Dermis microvascular lymphatic vessel endothelial cell (primary cell): ENCODE results near the gene SIX1. TPM values are rescaled to one million over a fixed set of nuclear protein-coding genes. Genes with fewer than 3 reads are reported as not detected.
A peak's percentile ranks its signal among the peaks of the same experiment; 100 is the strongest.

Experiments used
- DNase-seq, 2 donors: peaks; one replicate each; pipeline versions ENCODE4 v3.0.0 to v3.0.0-alpha.2; 2010; ENCODE audit warnings: low read depth in 2 of 2
- total RNA-seq: library from RNA; depleted of rRNA; stranded (reverse); fragments of >200 nt; gene quantifications from 2 replicates; pipeline ENCODE4 v1.2.1, GENCODE V29; 2014

The SIX1 gene
- total RNA-seq, 1 donor from 2014 or later = under 0.01 TPM

DNA sequence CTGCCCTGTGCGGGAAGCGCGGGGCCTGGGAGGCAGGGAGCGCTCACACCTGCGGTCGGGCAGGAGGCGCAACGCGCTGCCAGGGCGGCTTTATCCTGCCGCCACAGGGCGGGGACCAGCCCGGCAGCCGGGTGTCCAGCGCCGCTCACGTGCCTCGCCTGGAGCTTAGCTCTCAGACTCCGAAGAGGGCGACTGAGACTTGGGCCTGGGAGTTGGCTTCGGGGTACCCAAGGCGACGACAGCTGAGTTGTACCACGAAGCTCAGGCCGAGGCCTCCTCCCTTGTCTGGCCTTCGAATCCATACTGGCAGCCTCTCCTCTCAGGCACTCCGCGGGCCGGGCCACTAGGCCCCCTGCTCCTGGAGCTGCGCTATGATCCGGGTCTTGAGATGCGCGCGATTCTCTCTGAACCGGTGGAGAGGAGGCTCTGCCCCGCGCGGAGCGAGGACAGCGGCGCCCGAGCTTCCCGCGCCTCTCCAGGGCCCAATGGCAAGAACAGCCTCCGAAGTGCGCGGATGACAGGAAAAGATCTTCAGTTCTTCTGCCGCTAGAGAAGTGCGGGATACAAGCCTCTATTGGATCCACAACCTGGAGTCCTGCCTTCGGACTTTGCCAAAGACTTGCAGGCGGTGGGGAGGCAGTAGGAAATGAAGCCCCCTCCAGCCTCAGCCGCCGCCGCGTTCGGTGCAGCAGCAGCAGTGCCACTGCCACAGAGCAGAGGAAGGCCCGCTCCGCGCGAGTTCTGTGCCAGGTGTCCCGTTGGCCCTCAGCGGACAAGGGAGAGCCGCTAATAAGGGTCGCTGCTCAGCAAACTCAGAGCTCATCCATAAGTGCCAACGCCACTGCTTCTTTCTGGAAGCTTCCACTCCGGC is 6.8 kb downstream of the SIX1 start:
- DNase-seq = peak in 1 of 2 donors; percentile 43

GRCh38 chr14:60641742-60642269 is 7.5 kb downstream of the SIX1 start:
- DNase-seq = no peak

- no peak for DNase-seq
These were observed 8.2 kb downstream of the SIX1 start for GRCh38 chr14:60640859-60641741.

DNA sequence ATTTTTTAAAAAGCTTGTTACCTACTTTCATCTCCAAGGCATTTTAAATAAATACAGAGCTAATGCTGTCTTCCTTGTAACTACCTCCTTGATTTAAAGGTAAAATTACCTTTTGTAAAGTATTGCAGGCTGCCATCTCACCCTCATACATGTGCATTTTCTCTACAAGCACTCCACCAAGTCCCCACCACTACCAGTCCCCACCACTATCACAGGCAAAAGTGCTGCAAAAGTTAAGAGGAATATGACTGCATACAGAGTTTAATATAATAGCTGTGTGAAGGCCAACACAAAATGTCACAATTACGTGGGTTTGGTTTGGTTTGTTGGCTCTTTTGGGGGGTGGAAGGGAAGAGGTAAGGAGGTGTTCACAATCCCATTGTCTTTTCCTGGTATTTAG is 9.6 kb downstream of the SIX1 start:
- DNase-seq = no peak

- peak in 1 of 2 donors; percentile 35 for DNase-seq
These were observed 11.6 kb downstream of the SIX1 start for GRCh38 chr14:60637479-60638315.

DNA sequence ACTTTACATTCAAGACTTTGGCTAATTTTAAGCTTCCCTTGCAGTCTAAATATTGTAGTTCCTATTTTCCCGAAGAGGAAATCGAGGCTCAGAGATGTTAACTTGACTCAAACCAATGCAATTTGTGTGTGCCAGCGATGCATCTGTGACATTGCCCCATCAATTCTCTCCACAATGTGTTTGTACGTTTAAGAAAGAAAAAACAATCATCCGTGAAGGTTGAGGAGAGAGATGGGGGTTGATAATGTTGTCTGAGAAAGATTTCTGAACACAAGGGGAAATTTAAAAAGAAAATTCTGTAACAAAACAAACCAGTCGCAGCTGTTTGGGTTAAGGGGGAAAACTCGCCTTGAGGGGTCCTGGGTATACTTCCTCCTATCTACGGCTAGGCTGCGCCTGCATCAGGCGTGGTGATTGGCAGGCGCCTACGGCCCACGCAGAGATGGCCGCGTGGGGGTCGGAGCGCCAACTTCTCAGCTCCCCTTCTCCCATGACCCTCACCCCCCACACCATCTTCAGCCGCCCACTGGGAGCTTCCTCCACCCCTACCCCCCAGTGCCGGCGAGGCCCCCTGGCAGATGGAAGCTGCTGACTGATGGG is 12.3 kb downstream of the SIX1 start:
- DNase-seq = no peak

- no peak for DNase-seq
These were observed 15.1 kb downstream of the SIX1 start for GRCh38 chr14:60634153-60634552.

DNA sequence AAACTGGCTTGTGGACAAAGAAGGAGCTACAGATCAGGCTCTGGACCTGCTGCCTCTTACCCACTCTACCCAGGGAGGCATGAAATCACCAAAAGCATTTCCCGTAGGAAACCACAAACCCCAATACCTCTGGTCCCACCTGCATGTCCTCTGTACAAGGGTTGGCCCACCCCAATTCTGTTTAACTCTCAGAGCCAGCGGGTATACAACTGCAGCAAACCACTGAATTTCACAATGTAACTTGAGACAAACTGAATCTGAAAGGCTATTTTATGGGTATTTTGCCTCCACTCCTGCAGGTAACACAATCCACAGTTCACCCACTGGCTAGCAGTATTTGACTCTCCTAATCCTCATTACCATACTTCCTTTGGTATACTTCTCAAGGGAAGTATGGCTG is 16.5 kb downstream of the SIX1 start:
- no peak for DNase-seq

DNA sequence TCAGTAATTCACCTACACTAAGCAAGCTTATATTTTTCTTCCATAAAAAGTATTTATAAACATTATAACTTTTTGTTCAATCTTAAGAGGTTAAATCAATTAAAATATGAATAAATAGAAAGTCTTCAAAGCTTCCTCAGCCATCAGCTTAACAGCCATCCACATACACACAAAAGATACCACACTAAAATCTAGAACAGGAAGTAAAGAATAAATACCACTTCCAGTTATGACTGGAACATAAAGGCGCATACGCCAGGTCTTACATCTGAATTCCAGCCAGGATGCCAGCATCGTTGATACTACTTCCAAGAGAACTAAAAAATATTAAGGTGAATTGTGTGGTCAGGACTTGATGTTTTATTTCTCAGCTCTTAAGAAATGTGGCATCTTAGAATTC is 17.0 kb downstream of the SIX1 start:
- DNase-seq = no peak

- DNase-seq = no peak
These were observed 17.4 kb downstream of the SIX1 start for GRCh38 chr14:60631842-60632241.

DNA sequence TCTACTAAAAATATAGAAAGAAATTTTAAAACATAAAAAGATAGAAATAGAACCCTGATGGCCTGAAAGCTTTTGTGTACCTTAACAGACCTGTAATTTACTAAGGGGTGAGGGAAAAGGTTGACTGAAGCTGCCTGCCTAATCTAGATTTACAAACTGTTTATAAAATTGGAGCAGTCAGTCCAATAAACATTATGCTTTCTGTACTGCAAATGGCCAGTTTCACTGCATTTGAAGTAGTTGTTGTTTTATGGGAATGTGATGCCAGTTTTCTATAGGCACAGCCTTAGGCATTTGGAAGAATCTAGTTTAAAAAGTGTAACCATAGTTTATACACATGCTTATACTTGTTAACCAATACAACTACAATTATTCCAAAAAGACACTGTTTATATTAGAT is 19.1 kb downstream of the SIX1 start:
- no peak for DNase-seq

DNA sequence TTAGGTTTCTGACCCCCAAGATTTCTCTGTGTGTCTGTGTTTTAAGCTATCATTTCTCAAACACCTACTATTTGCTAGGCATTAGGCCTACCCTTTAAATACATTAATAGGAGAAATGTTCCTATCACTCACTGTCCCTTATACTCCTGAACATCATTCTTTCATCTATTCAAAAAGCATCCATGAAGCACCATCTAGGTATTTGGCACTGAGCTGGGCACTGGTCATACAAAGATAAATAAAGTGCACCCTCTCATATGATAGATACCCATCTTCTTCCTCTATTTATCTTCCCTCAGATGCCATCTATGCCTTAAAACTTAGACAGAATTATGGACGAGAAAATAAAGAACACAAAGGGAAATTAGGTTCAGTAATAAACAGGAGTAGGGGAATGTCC is 20.4 kb downstream of the SIX1 start:
- no peak for DNase-seq

DNA sequence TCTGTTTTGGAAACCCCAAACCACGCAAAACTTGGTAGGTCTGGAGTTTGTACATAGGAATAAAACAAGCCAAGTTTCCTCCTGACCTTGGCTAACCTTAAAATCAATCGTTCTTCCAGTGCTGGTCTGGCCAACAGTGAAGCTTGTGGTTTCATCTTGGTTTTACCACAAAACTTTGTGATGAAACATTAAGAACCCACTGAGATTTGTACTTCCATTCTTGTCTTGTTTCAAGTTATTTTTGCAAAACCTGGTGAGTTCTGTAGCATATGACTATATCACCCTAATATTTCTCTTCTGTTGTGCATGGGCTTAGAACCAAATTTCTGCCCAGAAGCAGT is 26.4 kb downstream of the SIX1 start:
- no peak for DNase-seq

DNA sequence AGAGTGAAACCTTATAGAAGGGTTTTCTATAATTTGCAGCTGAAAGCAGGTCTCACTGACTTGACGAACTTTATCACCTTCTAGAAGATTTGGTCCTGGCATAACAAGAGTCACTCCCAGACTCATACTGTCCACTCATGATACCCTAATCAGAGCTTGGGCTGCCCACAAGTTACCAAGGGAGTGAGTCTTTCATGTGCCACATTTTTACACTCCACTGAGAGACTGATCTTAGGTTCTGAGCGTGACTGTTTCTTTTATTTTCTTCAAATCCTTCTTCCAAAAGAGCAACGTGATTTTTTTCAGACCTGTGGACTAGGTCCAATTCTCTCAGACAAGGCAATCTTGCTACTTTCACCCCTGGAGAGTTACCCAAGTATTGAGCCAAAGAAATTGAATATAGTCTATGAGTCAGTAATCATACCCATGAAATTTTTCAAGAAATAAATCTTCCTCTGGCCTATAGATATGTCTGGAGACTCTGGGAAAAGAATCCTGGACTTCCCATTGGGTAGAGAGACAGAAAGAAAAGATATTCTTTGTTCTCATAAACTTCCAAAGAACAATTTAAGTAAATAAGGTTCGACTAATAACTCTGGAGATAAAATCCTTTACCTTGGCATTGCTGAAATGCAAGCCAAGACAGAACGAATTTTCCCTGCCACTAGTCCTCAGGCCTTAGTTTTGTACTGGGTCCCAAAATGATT is 26.9 kb downstream of the SIX1 start:
- DNase-seq = no peak

GRCh38 chr14:60621386-60621785 is 27.9 kb downstream of the SIX1 start:
- DNase-seq = no peak

DNA sequence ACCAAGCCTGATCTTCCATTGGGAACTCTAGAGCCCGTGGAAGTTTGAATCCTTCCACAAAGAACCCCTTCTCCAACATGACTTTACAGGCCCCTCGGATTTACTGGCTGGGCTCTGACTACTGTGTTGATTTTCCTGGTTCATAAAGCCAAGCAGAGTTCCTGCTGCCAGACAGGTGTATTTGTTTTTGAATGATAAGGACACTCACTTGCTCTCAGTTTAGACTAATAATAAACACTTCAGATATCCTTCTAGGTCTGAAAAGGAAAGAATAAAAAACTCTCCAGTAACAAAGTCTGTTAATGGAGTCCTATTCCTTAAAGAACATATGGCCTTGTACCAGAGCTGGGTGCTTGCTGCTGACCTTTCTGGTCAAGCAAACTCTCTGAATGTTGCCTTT is 31.0 kb downstream of the SIX1 start:
- no peak for DNase-seq

DNA sequence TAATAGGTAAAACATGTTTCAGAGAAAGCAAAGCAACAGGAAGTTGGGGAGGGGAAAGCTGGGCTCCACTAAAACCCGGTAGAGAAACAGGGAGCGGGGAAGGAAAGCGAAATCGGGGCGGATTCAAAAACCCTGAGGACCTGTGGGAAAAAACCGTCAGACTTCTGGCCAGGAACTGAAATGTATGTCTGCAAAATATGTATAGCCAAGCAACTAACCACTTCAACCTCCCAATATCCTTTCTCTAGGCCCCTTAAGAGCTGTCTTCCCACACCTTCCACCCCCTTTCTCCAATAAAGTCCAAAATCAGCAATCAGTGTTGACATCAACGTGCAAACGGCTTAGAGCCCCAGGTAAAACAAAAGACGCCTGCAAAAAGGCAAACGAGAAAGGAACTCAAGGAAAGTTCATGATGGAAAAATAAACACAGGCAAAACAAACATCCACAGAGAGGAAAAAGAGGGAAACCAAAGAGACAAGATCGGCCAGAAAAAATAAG is 32.8 kb downstream of the SIX1 start:
- no peak for DNase-seq

DNA sequence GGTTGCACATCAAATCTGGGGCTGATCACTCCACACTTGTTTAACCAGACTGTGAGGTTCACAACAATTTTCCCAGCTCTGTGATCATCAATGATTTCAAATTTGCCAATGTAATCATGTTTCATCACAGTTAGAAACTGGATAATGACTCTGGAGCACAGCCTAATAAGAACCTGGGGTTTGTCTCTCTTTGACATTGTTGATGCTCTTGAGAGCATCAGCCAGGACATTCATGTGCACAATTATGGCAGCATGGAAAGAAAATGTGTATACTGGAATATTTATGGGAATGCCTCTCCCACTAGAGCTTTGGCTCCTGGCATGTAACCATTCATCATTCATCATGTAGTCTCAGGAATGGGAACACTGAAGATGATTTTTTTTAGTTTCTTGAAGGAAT is 47.0 kb downstream of the SIX1 start:
- no peak for DNase-seq

DNA sequence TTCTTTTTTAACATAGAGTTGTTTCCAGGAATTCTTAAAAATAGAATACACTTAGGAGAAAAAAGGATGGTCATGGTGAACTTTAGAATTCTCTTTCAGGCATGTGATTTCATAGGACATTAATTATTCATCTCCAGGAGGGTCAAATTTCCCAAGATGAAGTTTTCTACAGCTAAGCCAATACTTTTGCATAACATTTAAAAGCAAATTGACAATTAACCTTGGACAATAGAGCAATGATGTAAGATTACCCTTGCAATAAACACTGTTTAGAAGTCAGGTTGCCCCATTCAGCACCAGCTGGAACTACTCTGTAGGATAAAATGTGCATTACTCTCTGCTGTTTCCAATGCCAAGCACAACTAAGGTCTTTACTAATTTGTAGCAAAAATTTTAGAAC is 49.5 kb downstream of the SIX1 start:
- DNase-seq = no peak

- DNase-seq = no peak
These were observed 53.1 kb downstream of the SIX1 start for GRCh38 chr14:60596139-60596538.
